GM19035 (cell line): ENCODE data around the gene BICC1.

Experiments used
- ATAC-seq: cut with Tn5 transposase; IDR thresholded peaks from one replicate; pipeline ENCODE4 v1.9.1; 2021; ENCODE audit not compliant: unreplicated experiment

Gene BICC1

GRCh38 chr10:58512491-58513187 lies at the start of gene BICC1:
Gene BICC1 (plus strand): TSS chr10:58512872. CDS start chr10:58513144, 272 bp downstream.
- no peak for ATAC-seq

GRCh38 chr10:58464956-58465355 lies 47.7 kb upstream of the BICC1 start:
- no peak for ATAC-seq

- ATAC-seq = no peak
These were observed 47.0 kb upstream of the BICC1 start for GRCh38 chr10:58465629-58466028.

- ATAC-seq = no peak
These were observed 44.6 kb upstream of the BICC1 start for GRCh38 chr10:58467931-58468635.

GRCh38 chr10:58473976-58474375 lies 38.7 kb upstream of the BICC1 start:
- ATAC-seq = no peak

- no peak for ATAC-seq
These were observed 37.1 kb upstream of the BICC1 start for GRCh38 chr10:58475322-58476277.

- ATAC-seq = no peak
These were observed 35.5 kb upstream of the BICC1 start for GRCh38 chr10:58477122-58477521.

- ATAC-seq = no peak
These were observed 34.8 kb upstream of the BICC1 start for GRCh38 chr10:58477902-58478301.

GRCh38 chr10:58479045-58479444 lies 33.6 kb upstream of the BICC1 start:
- ATAC-seq = no peak

GRCh38 chr10:58480321-58480720 lies 32.4 kb upstream of the BICC1 start:
- no peak for ATAC-seq

GRCh38 chr10:58481569-58482109 lies 31.0 kb upstream of the BICC1 start:
- no peak for ATAC-seq

- ATAC-seq = no peak
These were observed 25.9 kb upstream of the BICC1 start for GRCh38 chr10:58486821-58487220.

- no peak for ATAC-seq
These were observed 23.8 kb upstream of the BICC1 start for GRCh38 chr10:58488921-58489320.

- no peak for ATAC-seq
These were observed 9.7 kb upstream of the BICC1 start for GRCh38 chr10:58502956-58503355.

GRCh38 chr10:58508316-58508715 lies 4.4 kb upstream of the BICC1 start:
- ATAC-seq = no peak

GRCh38 chr10:58511765-58512490 lies 744 bp upstream of the BICC1 start:
- ATAC-seq = no peak

GRCh38 chr10:58513188-58514110 lies 777 bp downstream of the BICC1 start:
- ATAC-seq = no peak

GRCh38 chr10:58514111-58514770 lies 1.6 kb downstream of the BICC1 start:
- ATAC-seq = no peak
